PC-3 (cell line): ENCODE measurements around the gene PCDH15. TPM values are rescaled to one million over a fixed set of nuclear protein-coding genes. Genes with fewer than 3 reads are reported as not detected.

Experiments
- ATAC-seq: fragments of 200-7000 bp; cut with Tn5 transposase; 2 replicates; pipeline ENCODE4 v1.9.1; 2020; ENCODE audit warnings: mild to moderate bottlenecking, moderate library complexity
- BruUV-seq: library from RNA; stranded (reverse); fragments of 400-500 nt; replicated peaks from 2 replicates; lab custom pipeline; 2021; lab: Mats Ljungman, UMichigan
- CTCF ChIA-PET: fragments of 300-600 bp; sonication (Branson Sonifier 250); formaldehyde crosslinking; loops from one replicate; lab custom pipeline; 2022; ENCODE audit warnings: antibody characterized with exemption; lab: Charles Lee
- POLR2A ChIA-PET: fragments of 300-600 bp; sonication (Branson Sonifier 250); formaldehyde crosslinking; loops from one replicate; lab custom pipeline; 2022; ENCODE audit warnings: antibody characterized with exemption; ENCODE audit not compliant: unreplicated experiment; lab: Charles Lee
- DNase-seq: peaks from one replicate; pipeline ENCODE4 v3.0.0-alpha.2; 2015
- H2AFZ ChIP-seq: fragments of 300-600 bp; sonication (generic); 2 replicates; pipeline ENCODE4 v1.6.0; 2016; ENCODE audit warnings: antibody characterized with exemption, low read length
- H3F3A ChIP-seq: fragments of 300-600 bp; sonication (generic); one replicate; pipeline ENCODE4 v1.6.0; 2017; ENCODE audit warnings: antibody characterized with exemption, low read length, control low read depth, mild to moderate bottlenecking; ENCODE audit not compliant: unreplicated experiment
- H3K27ac ChIP-seq: fragments of 300-600 bp; sonication (generic); 2 replicates; pipeline ENCODE4 v1.5.1; 2016; ENCODE audit warnings: mild to moderate bottlenecking, low read length
- H3K27me3 ChIP-seq: fragments of 300-600 bp; sonication (generic); 2 replicates; pipeline ENCODE4 v1.6.1; 2016; ENCODE audit warnings: low read length, mixed read lengths
- H3K36me3 ChIP-seq: fragments of 300-600 bp; sonication (generic); 2 replicates; pipeline ENCODE4 v1.6.1; 2016; ENCODE audit warnings: low read depth, mixed run types, low read length, mixed read lengths
- H3K4me1 ChIP-seq: fragments of 300-600 bp; sonication (generic); 2 replicates; pipeline ENCODE4 v1.5.1; 2016; ENCODE audit warnings: low read length; ENCODE audit not compliant: insufficient read depth
- H3K4me2 ChIP-seq: fragments of 300-600 bp; sonication (generic); 2 replicates; pipeline ENCODE4 v1.6.0; 2016; ENCODE audit warnings: low read length
- H3K4me3 ChIP-seq: fragments of 300-600 bp; sonication (generic); 2 replicates; pipeline ENCODE4 v1.5.1; 2016; ENCODE audit warnings: mild to moderate bottlenecking, low read length, mixed read lengths
- H3K79me2 ChIP-seq: fragments of 300-600 bp; sonication (generic); 2 replicates; pipeline ENCODE4 v1.6.1; 2017; ENCODE audit warnings: low read length, mixed read lengths
- H3K9ac ChIP-seq: fragments of 300-600 bp; sonication (generic); 2 replicates; pipeline ENCODE4 v1.6.0; 2016; ENCODE audit warnings: mild to moderate bottlenecking, low read length
- H3K9me2 ChIP-seq: fragments of 300-600 bp; sonication (generic); replicated peaks from 2 replicates; pipeline ENCODE4 v1.6.1; 2016; ENCODE audit warnings: mixed run types, low read length, mixed read lengths
- H3K9me3 ChIP-seq: fragments of 300-600 bp; sonication (generic); 2 replicates; pipeline ENCODE4 v1.6.1; 2016; ENCODE audit warnings: low read length, mixed read lengths
- H4K20me1 ChIP-seq: fragments of 300-600 bp; sonication (generic); 2 replicates; pipeline ENCODE4 v1.6.1; 2016; ENCODE audit warnings: low read length, mixed read lengths
- EZH2 ChIP-seq: fragments of 300-600 bp; sonication (generic); IDR thresholded peaks from one replicate; pipeline ENCODE4 v1.6.1; 2017; ENCODE audit warnings: antibody characterized with exemption, mild to moderate bottlenecking, low read length; ENCODE audit not compliant: unreplicated experiment
- EZH2phosphoT487 ChIP-seq: fragments of 300-600 bp; sonication (generic); IDR thresholded peaks from 2 replicates; pipeline ENCODE4 v1.6.1; 2018; ENCODE audit warnings: mild to moderate bottlenecking, antibody characterized with exemption, low read length, borderline replicate concordance
- intact Hi-C: fragments of 100-400 bp; cut with micrococcal nuclease; formaldehyde crosslinking; loops from 2 replicates; pipeline ENCODE4 v1.9.0; 2023
- total RNA-seq: library from RNA; depleted of rRNA; stranded (reverse); fragments of >200 nt; gene quantifications from 2 replicates; pipeline ENCODE4 v1.2.3, GENCODE V29; 2014
- TF ChIP-seq, protein P1 (sequence below): fragments of 300-600 bp; sonication (generic); conservative IDR thresholded peaks from 2 replicates; pipeline ENCODE4 v1.5.1; 2017; ENCODE audit warnings: antibody characterized with exemption, low read depth, mild to moderate bottlenecking, low read length

The PCDH15 gene
- total RNA-seq, 1 experiment from 2014 or later = not detected

DNA sequence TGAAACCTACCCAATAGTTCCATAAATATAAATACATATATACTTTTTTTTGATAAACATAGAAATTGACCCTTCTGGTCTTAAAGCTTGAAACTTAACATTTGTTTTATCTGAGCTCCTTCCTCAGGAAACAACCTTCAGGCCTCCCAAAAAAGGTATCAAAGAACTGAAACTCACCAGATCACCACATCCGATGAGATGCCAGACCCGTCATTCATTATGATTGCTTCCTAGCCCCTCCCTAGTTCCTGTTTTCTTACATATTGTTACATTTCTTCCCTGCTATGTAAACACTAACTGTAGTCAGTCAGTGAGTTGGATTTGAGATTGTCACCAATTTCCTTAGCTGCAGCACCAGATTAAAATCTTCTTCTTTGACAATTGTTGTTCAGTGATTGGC is 663.6 kb downstream of the PCDH15 start:
- Histone ChIP-seq H3K9ac (no peak overlapping the region), H3K4me3 (no peak overlapping the region), H2AFZ (no peak overlapping the region), H3K9me2 (no peaks in the 10 kb centered on the region), H3K36me3 (no peaks in the 10 kb centered on the region), H4K20me1 (no peaks in the 10 kb centered on the region), H3K27ac (no peak overlapping the region), H3K4me1 (no peaks in the 10 kb centered on the region), H3K4me2 (no peak overlapping the region), H3K27me3 (no peaks in the 10 kb centered on the region), H3F3A (no peaks in the 10 kb centered on the region), H3K79me2 (no peaks in the 10 kb centered on the region), H3K9me3 (peaks cover 37% of the 10 kb centered on the region)
- no TSS peak for BruUV-seq
- ChIA-PET CTCF (no interaction called here), POLR2A (no interaction called here)
- DNase-seq (no peak), ATAC-seq (no peak)
- intact Hi-C loops = loop anchor here (10.0 kb wide), 3 partner anchors 533 to 1253 kb away; no protein-coding TSS in a partner anchor
- TF ChIP-seq EZH2 = no peak
- no peak for TF ChIP-seq EZH2phosphoT487
- TF ChIP-seq, protein P1, sequence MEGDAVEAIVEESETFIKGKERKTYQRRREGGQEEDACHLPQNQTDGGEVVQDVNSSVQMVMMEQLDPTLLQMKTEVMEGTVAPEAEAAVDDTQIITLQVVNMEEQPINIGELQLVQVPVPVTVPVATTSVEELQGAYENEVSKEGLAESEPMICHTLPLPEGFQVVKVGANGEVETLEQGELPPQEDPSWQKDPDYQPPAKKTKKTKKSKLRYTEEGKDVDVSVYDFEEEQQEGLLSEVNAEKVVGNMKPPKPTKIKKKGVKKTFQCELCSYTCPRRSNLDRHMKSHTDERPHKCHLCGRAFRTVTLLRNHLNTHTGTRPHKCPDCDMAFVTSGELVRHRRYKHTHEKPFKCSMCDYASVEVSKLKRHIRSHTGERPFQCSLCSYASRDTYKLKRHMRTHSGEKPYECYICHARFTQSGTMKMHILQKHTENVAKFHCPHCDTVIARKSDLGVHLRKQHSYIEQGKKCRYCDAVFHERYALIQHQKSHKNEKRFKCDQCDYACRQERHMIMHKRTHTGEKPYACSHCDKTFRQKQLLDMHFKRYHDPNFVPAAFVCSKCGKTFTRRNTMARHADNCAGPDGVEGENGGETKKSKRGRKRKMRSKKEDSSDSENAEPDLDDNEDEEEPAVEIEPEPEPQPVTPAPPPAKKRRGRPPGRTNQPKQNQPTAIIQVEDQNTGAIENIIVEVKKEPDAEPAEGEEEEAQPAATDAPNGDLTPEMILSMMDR = no peak

DNA sequence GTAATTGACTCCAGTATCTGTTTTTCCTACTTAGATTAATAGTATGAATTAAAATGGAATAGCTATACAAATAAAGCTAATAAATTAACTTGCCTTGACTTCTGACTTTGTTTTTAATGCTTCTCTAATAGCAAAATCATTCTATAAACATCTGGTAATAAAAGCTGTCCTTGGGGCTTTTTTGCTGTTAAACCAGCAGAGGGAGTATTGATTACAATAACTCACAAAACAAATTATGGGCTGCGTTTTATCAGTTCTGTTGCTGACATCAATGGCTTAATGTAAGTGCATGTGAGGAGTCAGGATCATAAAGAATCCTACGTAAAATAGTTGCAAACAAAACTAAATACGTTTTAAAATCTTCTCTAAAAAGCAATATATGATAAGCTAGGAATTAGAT is 667.8 kb downstream of the PCDH15 start:
- Histone ChIP-seq H3K9me2 (no peaks in the 10 kb centered on the region), H3K27ac (no peak overlapping the region), H3K9ac (no peak overlapping the region), H2AFZ (no peak overlapping the region), H3K4me3 (no peak overlapping the region), H3K36me3 (no peaks in the 10 kb centered on the region), H3K9me3 (peaks cover 12% of the 10 kb centered on the region), H3K4me2 (no peak overlapping the region), H3K4me1 (no peaks in the 10 kb centered on the region), H4K20me1 (no peaks in the 10 kb centered on the region), H3K27me3 (no peaks in the 10 kb centered on the region), H3K79me2 (no peaks in the 10 kb centered on the region), H3F3A (no peaks in the 10 kb centered on the region)
- BruUV-seq = no TSS peak
- ChIA-PET CTCF (interaction anchor here (0.8 to 1.1 kb wide), 3 partner anchors 270 to 1131 kb away, joined by 3 to 4 read pairs (median 3); partner anchors contain the start of gene PCDH15), POLR2A (no interaction called here)
- no peak for TF ChIP-seq EZH2phosphoT487
- TF ChIP-seq, protein P1 = peak; percentile 91
- TF ChIP-seq EZH2 = no peak
- DNase-seq (peak; percentile 54), ATAC-seq (peak; percentile 63)
- intact Hi-C loops = loop anchor here (1.0 to 10.0 kb wide), 9 partner anchors 135 to 1248 kb away; partner anchors contain the start of gene PCDH15

DNA sequence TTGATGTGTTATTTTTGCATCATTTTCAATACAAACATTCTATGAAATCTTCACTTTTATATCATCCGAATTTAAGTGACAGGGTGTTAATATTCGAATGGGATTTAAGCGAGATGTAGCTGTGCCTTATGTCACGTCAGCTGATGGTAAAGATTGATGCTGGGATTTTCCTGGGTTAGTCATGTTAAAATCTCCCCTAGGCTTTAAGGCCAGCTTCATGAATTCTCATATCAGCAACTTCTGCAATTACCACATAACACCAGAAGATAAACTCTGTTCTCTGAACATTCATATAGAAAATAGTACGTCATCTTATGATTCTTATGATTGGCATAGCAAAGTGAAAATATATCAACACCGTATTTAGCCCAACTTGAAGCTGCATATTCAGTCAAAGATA is 669.2 kb downstream of the PCDH15 start:
- CTCF ChIA-PET = interaction anchor here (0.6 kb wide), 3 partner anchors 22 to 1606 kb away, joined by 3 to 6 read pairs (median 5); no protein-coding TSS in a partner anchor
- Histone ChIP-seq H3K36me3 (no peaks in the 10 kb centered on the region), H3K9me2 (no peaks in the 10 kb centered on the region), H3K4me2 (no peak overlapping the region), H3K4me3 (no peak overlapping the region), H3K9me3 (0 out of 2 replicates have a peak, but pooled peaks cover 4% of the 10 kb centered on the region), H3K27me3 (no peaks in the 10 kb centered on the region), H2AFZ (no peak overlapping the region), H3F3A (no peaks in the 10 kb centered on the region), H3K9ac (no peak overlapping the region), H3K27ac (no peak overlapping the region), H4K20me1 (no peaks in the 10 kb centered on the region), H3K4me1 (no peaks in the 10 kb centered on the region), H3K79me2 (no peaks in the 10 kb centered on the region)
- no peak for ATAC-seq
- no peak for DNase-seq
- POLR2A ChIA-PET = no interaction called here
- TF ChIP-seq, protein P1 = no peak
- TF ChIP-seq EZH2phosphoT487 (no peak), EZH2 (no peak)
- BruUV-seq = no TSS peak
- intact Hi-C loops = loop anchor here (5.0 to 10.0 kb wide), 7 partner anchors 150 to 1247 kb away; partner anchors contain the start of gene PCDH15
